GM12878 (cell line): ENCODE data around the gene HPX. TPM values are rescaled to one million over a fixed set of nuclear protein-coding genes. Genes with fewer than 3 reads are reported as not detected.
A peak's percentile ranks its signal among the peaks of the same experiment; 100 is the strongest.

Experiments
- ATAC-seq: fragments of 200-7000 bp; cut with Tn5 transposase; 3 replicates; pipeline ENCODE4 v1.9.1; 2020; ENCODE audit warnings: mild to moderate bottlenecking, moderate library complexity
- BruUV-seq: library from RNA; stranded (reverse); fragments of 400-500 nt; replicated peaks from 2 replicates; lab custom pipeline; 2021; lab: Mats Ljungman, UMichigan
- CTCF ChIA-PET: fragments of 300-600 bp; sonication (Branson Sonifier 250); formaldehyde crosslinking; extraction: SDS; loops from one replicate; lab custom pipeline; 2021; ENCODE audit warnings: inconsistent platforms; lab: Yijun Ruan, JAX
- POLR2A ChIA-PET: fragments of 350-600 bp; formaldehyde crosslinking; extraction: SDS; loops from one replicate; lab custom pipeline; 2021; ENCODE audit warnings: inconsistent platforms; lab: Charles Lee
- RAD21 ChIA-PET: fragments of 300-600 bp; sonication (Branson Sonifier 250); formaldehyde crosslinking; loops from one replicate; lab custom pipeline; 2023; ENCODE audit warnings: antibody characterized with exemption; ENCODE audit not compliant: unreplicated experiment; lab: Charles Lee
- SMC1A ChIA-PET: fragments of 300-600 bp; sonication (Branson Sonifier 250); formaldehyde crosslinking; loops from one replicate; lab custom pipeline; 2023; ENCODE audit not compliant: unreplicated experiment, uncharacterized antibody; lab: Charles Lee
- DNase-seq: peaks from one replicate; pipeline ENCODE4 v3.0.0-alpha.2; 2011; ENCODE audit warnings: low read depth, low spot score
- FAIRE-seq: peaks from 3 replicates; lab custom pipeline; 2011; peaks lifted over from hg19 to GRCh38; lab: Jason Lieb, UNC
- H2AFZ ChIP-seq: 2 replicates; pipeline ENCODE4 v1.6.0; 2011; ENCODE audit warnings: low read depth, low read length, control low read depth; ENCODE audit not compliant: control insufficient read depth
- H3K27ac ChIP-seq: 2 replicates; pipeline ENCODE4 v1.5.1; 2011; ENCODE audit warnings: control low read depth; ENCODE audit not compliant: control insufficient read depth, insufficient read depth
- H3K27me3 ChIP-seq, 2 experiments: replicated peaks in 1 of 2; 2 replicates each; pipeline versions ENCODE4 v1.6.0 to v1.6.1; 2011; ENCODE audit warnings: low read length in 1 of 2; ENCODE audit not compliant: control insufficient read depth in 2 of 2, insufficient read depth in 2 of 2
- H3K36me3 ChIP-seq, 2 experiments: 2 replicates each; pipeline ENCODE4 v1.5.1; 2011; ENCODE audit warnings: low read length in 1 of 2; ENCODE audit not compliant: control insufficient read depth in 2 of 2, insufficient read depth in 2 of 2
- H3K4me1 ChIP-seq: 2 replicates; pipeline ENCODE4 v1.6.1; 2011; ENCODE audit warnings: mild to moderate bottlenecking, low read length, moderate library complexity, mixed read lengths; ENCODE audit not compliant: control insufficient read depth, insufficient read depth
- H3K4me2 ChIP-seq: 2 replicates; pipeline ENCODE4 v1.6.0; 2011; ENCODE audit warnings: control low read depth; ENCODE audit not compliant: control insufficient read depth, insufficient read depth
- H3K4me3 ChIP-seq: fragments of 200-600 bp; sonication (generic); 2 replicates; pipeline ENCODE4 v1.5.1; 2016
- H3K79me2 ChIP-seq: 2 replicates; pipeline ENCODE4 v1.6.0; 2011; ENCODE audit warnings: low read length; ENCODE audit not compliant: control insufficient read depth, insufficient read depth
- H3K9ac ChIP-seq: 2 replicates; pipeline ENCODE4 v1.8.0; 2011; ENCODE audit warnings: low read length, control low read depth, mixed read lengths; ENCODE audit not compliant: control insufficient read depth, insufficient read depth
- H3K9me3 ChIP-seq: replicated peaks from 3 replicates; pipeline ENCODE4 v1.5.1; 2011; ENCODE audit warnings: mild to moderate bottlenecking, low read length; ENCODE audit not compliant: control insufficient read depth, insufficient read depth
- H4K20me1 ChIP-seq: 2 replicates; pipeline ENCODE4 v1.6.0; 2011; ENCODE audit not compliant: control insufficient read depth, insufficient read depth
- BACH1 ChIP-seq: fragments of 450-650 bp; IDR thresholded peaks from 2 replicates; pipeline ENCODE4 v1.6.1; 2017; ENCODE audit warnings: mild to moderate bottlenecking, borderline replicate concordance
- BHLHE40 ChIP-seq, 2 experiments: fragments of 450-650 bp in 1 of 2; IDR thresholded peaks; 2 replicates each; pipeline ENCODE4 v1.6.1; 2011 to 2017; ENCODE audit warnings: low read depth in 2 of 2, borderline replicate concordance in 1 of 2, improper control_type of control experiment in 1 of 2, low read length in 1 of 2, mild to moderate bottlenecking in 1 of 2
- NR2F1 ChIP-seq: fragments of 450-650 bp; conservative IDR thresholded peaks from 2 replicates; pipeline ENCODE4 v1.6.1; 2017; ENCODE audit warnings: mild to moderate bottlenecking
- RAD51 ChIP-seq: fragments of 450-650 bp; IDR thresholded peaks from 2 replicates; pipeline ENCODE4 v1.6.1; 2016; ENCODE audit warnings: moderate library complexity, mild to moderate bottlenecking, inconsistent platforms
- TCF3 ChIP-seq: IDR thresholded peaks from 2 replicates; pipeline ENCODE4 v1.6.1; 2012; ENCODE audit warnings: low read depth, mild to moderate bottlenecking, low read length, borderline replicate concordance; ENCODE audit not compliant: insufficient read depth
- WGBS: methylation state at CpG from one replicate; pipeline ENCODE4 v1.1.6; 2016; ENCODE audit warnings: low lambda C conversion rate; ENCODE audit not compliant: insufficient replicate concordance, insufficient coverage; ENCODE audit errors: missing lambda C conversion rate; 5-methylcytosine and 5-hydroxymethylcytosine counted together
- in situ Hi-C: fragments of 300-500 bp; cut with MboI; formaldehyde crosslinking; loops from 9 replicates; pipeline ENCODE4 v1.14.3; 2018; ENCODE audit warnings: mixed read lengths
- intact Hi-C: fragments of 100-400 bp; cut with micrococcal nuclease; formaldehyde crosslinking; loops from one replicate; pipeline ENCODE4 v1.14.2; 2022; ENCODE audit not compliant: unreplicated experiment
- polyA plus RNA-seq, 11 experiments: library from polyadenylated mRNA; depleted of rRNA in 4 of 11; unstranded in 6 of 11; stranded (reverse) in 5 of 11; fragments of >200 nt; fragmentation: Nextera tagmentation in 4 of 11; fragmentation: Illumina TruSeq in 1 of 11; extraction: Ambion mirVana in 4 of 11; extraction: Trizol in 1 of 11; gene quantifications; 1 replicate in 1 of 11; 2 replicates in 10 of 11; pipeline versions ENCODE4 v1.2.1 to v1.2.3, GENCODE V29; 2011 to 2016; ENCODE audit warnings: inconsistent platforms in 2 of 11, missing spikeins in 2 of 11, low read depth in 1 of 11
- total RNA-seq, 4 experiments: library from RNA; depleted of rRNA in 3 of 4; stranded (reverse); fragments of >200 nt in 3 of 4; fragmentation: Illumina TruSeq in 1 of 4; extraction: Trizol in 1 of 4; gene quantifications; 2 replicates each; pipeline versions ENCODE4 v1.2.1 to v1.2.3, GENCODE V29; 2013 to 2021
- TF ChIP-seq, protein P1 (sequence below): IDR thresholded peaks from 2 replicates; pipeline ENCODE4 v1.6.1; 2011; ENCODE audit warnings: borderline replicate concordance, low read depth, mild to moderate bottlenecking, moderate library complexity, mixed read lengths, low read length; ENCODE audit not compliant: insufficient read depth; ENCODE audit errors: extremely low read length

The HPX gene
- total and polyA plus RNA-seq, 10 of the 15 experiments (the other 5 are each of a cell fraction or from before 2014, with no cell fraction given): 0.08 to 1.7 (median 0.18) TPM; not detected in 1

DNA sequence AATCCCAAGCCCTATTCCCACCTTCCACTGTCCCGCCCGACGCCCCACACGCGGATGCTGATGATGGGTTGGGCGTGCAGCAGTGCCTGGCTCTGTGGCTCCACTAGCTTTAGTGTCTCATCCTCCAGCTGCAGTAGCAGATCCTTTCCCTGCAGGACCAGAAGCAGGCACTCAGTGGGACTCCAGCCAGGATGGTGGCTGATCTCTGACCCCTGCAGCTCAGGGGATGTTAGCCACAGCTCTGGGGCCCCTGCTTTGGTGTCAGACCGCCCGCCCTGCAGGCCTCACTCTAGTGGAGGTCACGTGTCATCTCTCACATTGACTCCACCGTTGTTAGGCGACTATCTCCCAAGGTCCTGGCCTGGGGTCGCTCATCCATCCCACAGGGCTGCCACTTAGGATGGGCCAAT lies 38.7 kb downstream of the HPX start:
- Histone ChIP-seq H3K4me2 (peak overlapping the region; percentile 69), H3K36me3 (no peaks in the 10 kb centered on the region), H3K4me3 (peak overlapping the region; percentile 54; the same call in 1 of the 2 replicates), H2AFZ (peak overlapping the region; percentile 33), H3K4me1 (peaks cover 25% of the 10 kb centered on the region), H3K9ac (no peak overlapping the region; the same call in 1 of the 2 replicates), H3K27me3 (no peaks in the 10 kb centered on the region), H3K27ac (peak overlapping the region; percentile 16), H4K20me1 (no peaks in the 10 kb centered on the region), H3K79me2 (no peaks in the 10 kb centered on the region), H3K9me3 (no peaks in the 10 kb centered on the region)
- CTCF ChIA-PET: interaction anchor here (1.4 to 4.4 kb wide), 6 partner anchors 12 to 150 kb away, joined by 3 to 42 read pairs (median 8); partner anchors contain the start of gene SMPD1
- SMC1A ChIA-PET: interaction anchor here (0.9 to 2.7 kb wide), 10 partner anchors 9 to 276 kb away, joined by 3 to 21 read pairs (median 5); partner anchors contain the start of genes APBB1 and SMPD1
- intact Hi-C loops (loop anchor here (5.0 kb wide), 1 partner anchor 70 kb away; the partner anchor contains the start of gene TRIM3), in situ Hi-C loops (no loop called here)
- POLR2A ChIA-PET: interaction anchor here (0.9 to 2.3 kb wide), 4 partner anchors 9 to 79 kb away, joined by 3 to 21 read pairs (median 4); partner anchors contain the start of genes ARFIP2, SMPD1 and TIMM10B
- no TSS peak for BruUV-seq
- TF ChIP-seq BHLHE40 (IDR thresholded peaks at IDR 0.05; ENCODE audit: borderline replicate concordance in 1 of 2, low read depth in 2 of 2, low read length in 1 of 2) (peak in 1 of 2 experiments; percentile 62; a peak in 1 of 4 replicates), RAD51 (peak; percentile 88), NR2F1 (peak; percentile 78), TCF3 (no peak), BACH1 (no peak)
- TF ChIP-seq, protein P1, sequence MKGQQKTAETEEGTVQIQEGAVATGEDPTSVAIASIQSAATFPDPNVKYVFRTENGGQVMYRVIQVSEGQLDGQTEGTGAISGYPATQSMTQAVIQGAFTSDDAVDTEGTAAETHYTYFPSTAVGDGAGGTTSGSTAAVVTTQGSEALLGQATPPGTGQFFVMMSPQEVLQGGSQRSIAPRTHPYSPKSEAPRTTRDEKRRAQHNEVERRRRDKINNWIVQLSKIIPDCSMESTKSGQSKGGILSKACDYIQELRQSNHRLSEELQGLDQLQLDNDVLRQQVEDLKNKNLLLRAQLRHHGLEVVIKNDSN: peak; percentile 80
- RAD21 ChIA-PET: interaction anchor here (0.6 to 3.3 kb wide), 7 partner anchors 11 to 355 kb away, joined by 3 to 24 read pairs (median 3); partner anchors contain the start of genes ARFIP2, SMPD1 and TIMM10B
- DNase-seq: no peak
- WGBS: 49% methylated on average over 12 of the region's 12 CpGs
- ATAC-seq: peak; percentile 71
- no peak for FAIRE-seq
